ENCODE results near the gene ZNF136.

The ZNF136 gene

DNA sequence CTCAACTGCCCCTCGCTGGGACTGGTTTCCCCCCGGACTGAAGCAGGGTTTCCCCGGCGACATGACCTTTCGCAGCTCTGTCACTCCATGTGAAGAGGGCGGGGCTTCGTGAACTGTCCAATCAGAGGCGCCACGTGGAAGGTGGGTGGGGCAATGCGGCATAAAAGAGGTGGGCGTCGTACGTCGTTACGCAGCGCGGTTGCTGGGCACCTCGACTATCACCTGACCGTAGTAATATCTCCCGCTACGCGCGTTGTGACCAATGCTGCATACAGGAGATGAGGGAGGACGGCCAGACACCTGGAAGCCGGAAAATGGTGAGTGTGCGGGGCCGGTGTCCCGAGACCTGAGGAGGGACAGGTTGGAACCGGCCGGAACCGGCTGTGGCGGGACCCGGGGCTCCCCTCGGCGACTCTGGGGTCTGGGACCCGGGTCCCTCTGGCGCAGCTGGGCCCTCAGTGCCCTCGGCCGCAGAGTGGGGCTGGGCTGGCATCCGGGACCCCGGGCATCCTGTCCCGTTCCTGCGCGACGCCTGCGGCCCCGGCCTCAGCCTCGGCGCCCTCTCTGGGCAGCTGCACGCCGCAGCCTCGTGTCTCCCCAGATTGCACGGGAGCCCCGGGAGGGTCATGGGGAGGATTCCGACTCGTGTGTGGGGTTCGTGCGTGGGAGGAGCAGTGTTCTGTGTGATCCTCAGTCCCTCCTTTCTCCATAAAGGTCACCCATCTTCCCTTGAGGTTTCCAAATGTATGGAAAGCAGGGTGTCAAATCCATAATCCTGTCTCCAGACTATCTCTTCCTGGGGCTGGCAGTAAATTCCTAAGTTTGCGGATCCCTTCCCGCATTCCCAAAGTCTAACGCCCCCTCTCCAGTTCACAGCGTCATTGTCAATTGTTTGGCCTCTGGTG, 32.2 kb downstream of the ZNF136 start:
- DNase-seq (ENCODE audit: low read depth): peak; percentile 61

DNA sequence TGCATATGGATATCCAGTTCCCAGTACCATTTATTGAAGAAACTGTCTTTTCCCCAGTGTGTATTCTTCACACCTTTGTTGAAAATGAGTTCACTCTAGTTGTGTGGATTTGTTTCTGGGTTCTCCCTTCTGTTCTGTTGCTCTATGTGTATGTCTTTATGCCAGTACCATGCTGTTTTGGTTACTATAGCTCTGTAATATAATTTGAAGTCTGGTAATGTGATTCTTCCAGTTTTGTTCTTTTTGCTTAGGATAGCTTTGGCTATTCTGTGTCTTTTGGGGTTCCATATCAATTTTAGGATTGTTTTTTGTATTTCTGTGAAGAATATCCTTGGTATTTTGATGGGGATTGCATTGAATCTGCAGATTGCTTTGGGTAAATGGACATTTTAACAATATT, 35.2 kb downstream of the ZNF136 start:
- DNase-seq (ENCODE audit: low read depth): no peak

DNA sequence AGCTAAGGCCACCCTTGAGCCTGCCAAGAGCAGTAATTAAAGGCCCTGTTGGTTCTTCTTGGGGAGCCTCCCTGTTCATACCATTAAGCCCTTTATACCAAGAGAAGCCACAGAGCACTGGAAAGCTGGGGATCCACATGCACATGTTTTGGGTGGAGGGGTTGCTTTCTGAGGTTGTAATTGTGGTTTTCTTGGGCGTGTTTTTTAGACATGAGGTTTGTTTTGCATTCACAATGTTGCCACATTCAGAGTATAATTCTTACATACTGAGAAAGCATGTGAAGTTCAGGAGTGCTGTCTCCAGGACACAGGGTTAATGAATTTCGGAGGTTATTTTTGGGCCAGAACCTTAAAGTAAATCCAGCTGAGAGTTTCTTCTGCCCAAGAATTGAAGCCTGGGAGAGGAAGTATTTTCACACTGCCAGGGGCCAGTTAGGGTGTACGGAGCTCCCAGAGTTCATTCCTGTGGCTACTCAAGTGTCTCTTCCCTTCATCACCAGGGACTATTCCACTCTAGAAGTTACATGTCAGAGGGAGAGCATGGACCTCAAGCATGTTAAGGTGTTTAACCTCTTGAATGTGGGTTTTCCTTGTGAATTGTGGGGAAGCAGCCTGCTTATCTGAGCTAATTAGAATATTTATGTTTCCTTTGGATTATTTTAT, 37.0 kb downstream of the ZNF136 start:
- no peak for DNase-seq (ENCODE audit: low read depth)

- DNase-seq (ENCODE audit: low read depth): peak; percentile 47
Measured at GRCh38 chr19:12202250-12202649, 39.4 kb downstream of the ZNF136 start.

GRCh38 chr19:12205296-12205695, 42.4 kb downstream of the ZNF136 start:
- DNase-seq (ENCODE audit: low read depth): no peak

- DNase-seq (ENCODE audit: low read depth): no peak
Measured at GRCh38 chr19:12208221-12208620, 45.3 kb downstream of the ZNF136 start.

DNA sequence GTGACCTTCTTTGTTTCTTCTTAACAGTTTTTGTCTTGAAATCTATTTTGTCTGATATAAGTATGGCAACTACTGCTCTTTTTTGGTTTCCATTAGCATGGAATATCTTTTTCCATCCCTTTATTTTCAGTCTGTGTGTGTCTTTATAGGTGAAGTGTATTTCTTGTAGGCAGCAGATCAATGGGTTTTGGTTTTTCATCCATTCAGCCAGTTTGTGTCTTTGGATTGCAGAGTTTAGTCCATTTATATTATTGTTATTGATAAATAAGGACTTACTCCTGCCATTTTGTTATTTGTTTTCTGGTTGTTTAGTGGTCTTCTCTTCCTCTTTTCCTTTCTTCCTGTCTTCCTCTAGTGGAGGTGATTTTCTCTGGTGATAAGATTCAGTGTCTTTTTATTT, 54.4 kb downstream of the ZNF136 start:
- DNase-seq (ENCODE audit: low read depth): no peak

- no peak for DNase-seq (ENCODE audit: low read depth)
Measured at GRCh38 chr19:12222980-12223630, 60.2 kb downstream of the ZNF136 start.

GRCh38 chr19:12224676-12225075, 61.8 kb downstream of the ZNF136 start:
- DNase-seq (ENCODE audit: low read depth): no peak

DNA sequence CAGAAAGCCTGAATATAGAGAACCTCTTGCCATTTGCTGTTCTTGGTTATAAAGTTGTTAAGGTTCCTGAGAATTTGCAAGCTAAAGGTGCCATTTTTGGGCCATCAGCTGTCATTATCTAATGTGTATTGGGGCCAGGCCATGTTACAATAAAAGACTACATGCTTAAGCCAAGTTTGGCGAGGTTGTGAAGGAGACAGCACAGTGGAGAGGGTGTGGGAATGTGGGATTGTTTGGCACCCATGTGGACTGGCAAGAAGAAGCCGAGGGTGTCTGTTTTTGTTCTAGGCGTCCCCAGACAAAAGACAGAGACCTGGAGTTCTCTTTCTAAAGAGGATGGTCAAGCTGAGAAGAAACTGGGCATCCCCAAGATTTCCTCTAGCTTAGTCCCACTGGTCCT, 67.1 kb downstream of the ZNF136 start:
- DNase-seq (ENCODE audit: low read depth): no peak

- DNase-seq (ENCODE audit: low read depth): no peak
Measured at GRCh38 chr19:12230751-12231733, 68.1 kb downstream of the ZNF136 start.

DNA sequence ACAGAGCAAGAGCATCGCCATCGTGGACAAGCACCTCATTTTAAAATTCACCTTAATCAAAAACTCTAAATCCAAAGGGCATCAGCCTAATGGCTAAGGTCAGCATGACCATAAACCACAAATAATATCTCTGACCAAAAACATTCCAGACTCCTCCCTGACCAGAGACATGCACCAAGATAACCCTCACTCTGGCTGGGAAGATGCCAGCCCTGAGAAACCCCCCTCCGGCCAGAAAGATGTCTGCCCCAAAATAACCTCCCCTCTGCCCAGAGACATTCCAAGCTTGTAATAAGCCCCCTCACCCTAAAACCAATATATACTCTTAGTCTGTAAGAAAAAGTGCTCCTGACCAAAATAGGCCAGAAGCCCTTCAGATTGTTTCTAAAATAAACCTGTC, 70.1 kb downstream of the ZNF136 start:
- DNase-seq (ENCODE audit: low read depth): no peak

- no peak for DNase-seq (ENCODE audit: low read depth)
Measured at GRCh38 chr19:12237143-12237839, 74.4 kb downstream of the ZNF136 start.
